CD4-positive, alpha-beta T cell treated with Interleukin-6 at 100 ng/mL for 8 hours (primary cell): ENCODE results near the gene NACAD.

Source experiments
- DNase-seq: peaks from one replicate; pipeline ENCODE4 v3.0.0-alpha.2; 2020; ENCODE audit warnings: mixed read lengths, low spot score

NACAD gene

GRCh38 chr7:45073786-45074527 is 14.8 kb downstream of the NACAD start:
- DNase-seq, result no peak

DNA sequence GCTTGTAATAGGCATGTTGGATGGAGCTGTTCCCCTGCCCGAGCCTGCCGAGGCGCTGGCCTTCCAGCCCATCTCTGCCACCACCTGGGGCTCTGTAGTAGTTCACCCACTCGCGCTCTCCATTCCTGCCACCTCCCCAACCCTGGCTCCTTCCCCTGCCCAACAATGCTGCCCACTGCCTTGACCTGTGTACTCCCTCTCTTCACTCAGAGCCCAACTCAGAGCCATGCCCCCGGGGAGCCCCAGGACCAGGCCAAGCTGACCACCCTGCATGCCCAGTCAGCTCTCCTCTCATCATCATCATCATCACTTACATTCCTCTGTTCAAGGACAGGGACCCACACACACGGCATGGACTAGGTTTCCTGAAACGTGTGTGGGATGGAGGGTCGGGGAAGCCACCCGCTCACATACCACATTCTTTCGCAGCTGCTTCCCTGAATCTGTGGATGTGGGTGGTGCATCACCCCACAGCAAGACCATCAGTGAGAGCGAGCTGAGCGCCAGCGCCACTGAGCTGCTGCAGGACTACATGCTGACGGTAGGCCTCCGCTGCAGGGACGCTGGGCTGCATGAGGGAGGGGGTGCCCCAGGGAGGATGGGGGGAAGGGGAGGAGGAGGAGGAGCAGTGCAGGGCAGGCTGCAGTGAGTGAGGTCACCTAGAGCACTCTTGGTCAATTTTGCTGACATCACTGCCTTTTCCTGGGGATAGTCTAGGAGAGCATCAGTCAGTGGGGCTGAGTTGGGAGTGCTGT is 15.6 kb downstream of the NACAD start:
- no peak for DNase-seq

GRCh38 chr7:45072131-45073030 is 16.4 kb downstream of the NACAD start:
- DNase-seq, result no peak

DNA sequence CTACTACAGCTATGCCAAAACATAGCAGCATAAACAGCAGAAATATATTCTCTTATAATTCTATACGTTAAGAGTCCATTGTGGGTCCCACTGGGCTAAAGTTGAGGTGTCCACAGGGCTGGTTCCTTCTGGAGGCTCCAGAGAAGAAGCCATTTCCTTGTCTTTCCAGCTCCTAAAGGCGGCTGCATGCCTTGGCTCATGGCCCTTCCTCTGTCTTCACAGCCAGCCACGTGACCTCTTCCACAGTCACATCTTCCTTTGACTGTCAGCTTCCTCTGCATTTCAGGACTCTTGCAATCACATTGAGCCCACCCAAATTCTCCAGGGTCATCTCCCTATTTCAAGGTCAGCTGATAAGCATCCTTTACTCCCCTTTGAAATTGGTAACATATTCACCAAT is 17.2 kb downstream of the NACAD start:
- no peak for DNase-seq

DNA sequence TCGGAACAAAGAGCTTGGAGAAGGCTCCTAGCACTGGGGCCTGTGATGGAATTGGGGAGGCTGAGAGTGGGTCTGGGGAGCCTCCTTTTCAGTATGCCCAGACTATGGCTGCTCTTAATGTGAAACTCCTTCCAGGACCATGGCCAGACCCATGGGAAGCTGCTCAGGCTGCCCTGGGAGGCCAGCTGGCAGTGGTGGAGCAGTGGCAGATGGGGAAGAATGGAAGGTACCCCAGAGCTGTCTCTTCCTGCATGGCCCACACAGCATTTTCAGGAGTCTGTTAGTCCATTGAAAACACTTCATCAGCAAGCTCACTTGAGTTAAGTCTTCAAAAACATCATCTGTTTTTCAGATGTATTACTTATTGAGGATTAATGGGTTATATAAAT is 18.5 kb downstream of the NACAD start:
- DNase-seq, result no peak

DNA sequence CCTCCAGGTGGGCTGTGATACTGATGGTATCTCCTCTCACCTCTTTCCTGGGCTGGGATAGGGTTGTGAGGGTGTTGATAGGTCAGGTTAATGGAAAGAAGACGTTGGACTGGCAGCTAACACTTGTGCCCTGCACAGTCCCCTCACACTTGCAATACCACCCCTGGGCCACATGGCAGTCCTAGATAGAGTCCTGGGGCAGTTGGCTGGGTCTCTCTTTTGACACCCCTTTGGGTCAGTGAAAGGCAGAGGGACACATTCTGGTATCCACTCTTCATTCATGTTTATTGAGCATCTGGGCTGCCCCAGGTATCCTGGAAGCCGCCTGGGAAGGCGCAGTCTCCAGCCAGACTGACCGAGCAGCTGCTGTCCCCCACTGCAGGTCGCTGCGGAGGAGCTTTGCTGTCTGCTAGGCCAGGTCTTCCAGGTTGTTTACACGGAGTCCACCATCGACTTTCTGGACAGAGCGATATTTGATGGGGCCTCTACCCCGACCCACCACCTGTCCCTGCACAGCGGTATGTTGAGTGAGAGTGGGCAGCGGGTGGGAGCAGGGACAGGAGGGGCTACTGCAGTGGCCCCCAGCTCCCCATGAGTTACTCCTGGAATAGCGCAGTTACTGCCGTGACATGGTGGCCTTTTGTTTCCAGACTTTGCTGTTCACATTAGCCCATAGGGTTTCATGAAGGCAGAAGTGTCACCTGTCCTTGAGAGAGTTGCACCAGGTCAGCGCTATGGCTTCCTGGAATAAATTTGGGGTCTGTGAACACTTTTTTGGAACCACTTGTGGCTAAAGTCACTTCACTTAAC is 19.1 kb downstream of the NACAD start:
- no peak for DNase-seq

DNA sequence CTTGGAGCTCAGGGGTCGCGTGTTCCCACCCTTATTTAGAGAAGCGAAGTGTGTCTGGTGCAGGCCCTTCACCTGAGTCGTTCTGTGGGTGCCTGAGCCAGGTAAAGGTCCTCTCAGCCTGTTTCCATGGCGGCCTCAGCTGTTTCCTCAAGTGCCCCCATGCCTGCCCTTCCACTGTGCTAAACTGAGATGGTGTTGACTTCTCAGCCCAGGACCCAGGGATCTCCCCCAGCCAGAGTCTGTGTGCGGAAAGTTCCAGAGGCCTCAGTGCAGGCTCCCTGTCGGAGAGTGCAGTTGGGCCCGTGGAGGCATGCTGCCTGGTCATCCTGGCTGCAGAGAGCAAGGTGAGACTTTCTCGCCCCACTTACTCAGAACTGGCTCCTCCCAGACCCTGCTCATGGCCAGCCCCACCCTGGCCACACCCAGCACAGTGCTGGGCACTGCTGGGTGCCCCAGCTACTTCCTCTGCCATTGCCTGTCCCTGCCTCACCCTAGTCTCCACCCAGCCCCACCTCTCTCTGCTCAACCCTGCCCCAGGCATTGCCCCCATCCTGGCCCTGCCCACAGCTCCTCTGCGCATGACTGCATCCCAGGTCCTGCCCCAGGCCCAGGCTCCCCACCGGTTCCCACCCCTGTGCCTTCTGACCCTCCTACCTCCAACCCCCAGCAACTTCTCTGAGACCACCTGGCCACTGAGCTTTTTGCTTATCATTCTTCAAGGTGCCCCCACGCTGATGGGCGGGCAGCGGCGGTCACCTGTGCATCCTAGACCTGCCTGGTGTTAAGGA is 20.3 kb downstream of the NACAD start:
- no peak for DNase-seq

DNA sequence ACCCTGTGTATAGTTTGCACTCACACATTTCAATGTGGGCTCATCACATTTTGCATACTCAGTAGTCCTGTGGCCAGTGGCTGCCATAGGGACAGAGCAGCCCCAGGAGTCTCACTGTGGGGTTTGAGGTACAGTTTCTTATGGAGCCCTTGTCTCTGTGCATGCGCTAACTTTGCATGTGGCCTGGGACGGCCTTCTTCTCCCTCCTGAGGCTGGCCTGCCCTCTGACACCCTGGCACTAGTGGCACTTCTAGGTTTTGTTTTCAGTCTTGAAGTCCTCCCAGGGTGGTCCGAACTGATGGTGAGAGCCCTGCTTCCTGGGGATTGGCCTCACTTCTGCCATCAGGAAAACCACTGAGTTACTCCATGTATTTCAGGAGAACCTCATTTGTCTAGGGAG is 21.2 kb downstream of the NACAD start:
- DNase-seq, result no peak

DNA sequence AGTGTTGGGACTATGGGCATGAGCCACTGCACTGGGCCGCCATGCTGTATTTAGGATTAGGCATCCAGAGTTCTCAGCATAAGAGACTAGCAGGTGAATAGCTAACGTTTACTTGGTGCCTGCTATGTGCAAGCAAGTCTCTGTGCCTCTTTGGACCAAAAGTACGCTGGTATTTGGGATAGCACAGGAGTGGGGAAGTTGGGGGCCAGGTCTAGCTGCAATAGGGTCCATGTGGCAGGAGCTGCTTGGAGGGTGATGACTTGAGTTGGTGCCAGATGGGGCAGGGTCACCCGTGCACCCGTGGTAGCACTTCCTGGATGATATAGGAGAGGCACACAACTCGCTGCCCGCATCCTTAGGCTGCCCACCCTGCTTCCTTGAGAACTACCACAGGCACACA is 22.4 kb downstream of the NACAD start:
- DNase-seq, result no peak

GRCh38 chr7:45065031-45065995 is 23.5 kb downstream of the NACAD start:
- DNase-seq, result no peak

DNA sequence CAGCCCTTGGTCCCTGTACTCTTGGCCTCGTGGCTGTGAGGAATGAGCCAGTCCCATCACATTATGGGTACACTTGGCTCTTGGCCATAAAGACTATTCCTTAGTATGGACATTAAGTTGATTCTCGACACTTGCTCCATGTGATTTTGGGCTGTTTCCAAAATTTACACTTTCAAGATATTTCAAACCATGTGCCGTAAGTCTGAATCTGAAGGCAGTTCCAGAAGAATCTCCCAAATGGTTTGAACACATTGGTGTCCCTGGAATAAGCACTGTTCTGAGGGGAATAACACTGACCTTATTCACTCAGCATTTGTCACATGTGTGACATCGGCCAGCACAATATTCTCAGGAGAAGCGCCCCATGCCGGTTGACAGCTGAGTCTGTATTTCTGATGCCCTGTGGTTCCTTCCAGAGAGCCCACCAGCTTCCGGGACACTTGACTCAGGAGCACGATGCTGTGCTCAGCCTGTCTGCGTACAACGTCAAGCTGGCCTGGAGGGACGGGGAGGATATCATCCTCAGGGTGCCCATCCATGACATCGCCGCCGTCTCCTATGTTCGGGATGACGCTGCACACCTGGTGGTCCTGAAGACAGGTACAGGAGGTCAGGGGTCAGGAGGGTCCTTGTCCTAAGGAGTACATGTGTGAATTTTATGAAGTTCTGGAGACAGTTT is 24.6 kb downstream of the NACAD start:
- DNase-seq, result no peak

GRCh38 chr7:45061806-45062425 is 26.9 kb downstream of the NACAD start:
- DNase-seq, result no peak

DNA sequence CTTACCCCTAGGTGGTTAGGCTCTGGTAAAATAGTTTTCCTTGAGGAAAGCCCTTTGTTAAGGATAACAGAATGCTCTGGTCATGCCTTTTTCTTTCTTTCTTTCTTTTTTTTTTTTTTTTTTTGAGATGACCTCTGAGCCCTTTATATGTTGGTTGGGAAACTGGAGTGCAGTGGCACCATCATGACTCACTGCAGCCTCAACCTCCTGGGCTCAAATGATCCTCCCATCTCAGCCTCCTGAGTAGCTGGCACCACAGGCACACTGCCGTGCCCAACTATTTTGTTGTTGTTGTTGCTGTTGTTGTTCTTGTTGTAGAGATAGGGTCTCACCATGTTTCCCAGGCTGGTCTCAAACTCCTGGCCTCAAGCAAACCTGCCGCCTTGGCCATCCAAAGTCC is 27.4 kb downstream of the NACAD start:
- no peak for DNase-seq

GRCh38 chr7:45060295-45060694 is 28.5 kb downstream of the NACAD start:
- DNase-seq, result no peak

DNA sequence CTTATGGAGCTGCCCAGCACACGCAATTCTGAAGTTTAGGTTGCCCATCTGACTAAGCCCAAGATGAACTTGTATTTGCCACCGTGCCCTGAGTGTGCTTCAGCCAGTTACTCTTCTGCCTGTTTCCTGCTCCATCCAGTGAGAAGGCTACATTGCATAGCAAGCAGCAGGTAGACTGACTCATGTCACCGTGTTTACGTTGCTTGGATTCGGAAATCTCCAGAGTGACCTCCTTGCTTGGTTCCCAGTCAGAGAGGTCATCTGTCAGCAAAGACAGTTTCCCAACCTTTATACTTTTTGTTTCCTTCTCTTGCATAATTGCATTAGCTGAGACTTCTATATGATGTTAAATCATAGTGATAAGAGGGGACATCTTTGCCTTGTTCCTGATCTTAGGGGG is 30.9 kb downstream of the NACAD start:
- DNase-seq, result no peak

DNA sequence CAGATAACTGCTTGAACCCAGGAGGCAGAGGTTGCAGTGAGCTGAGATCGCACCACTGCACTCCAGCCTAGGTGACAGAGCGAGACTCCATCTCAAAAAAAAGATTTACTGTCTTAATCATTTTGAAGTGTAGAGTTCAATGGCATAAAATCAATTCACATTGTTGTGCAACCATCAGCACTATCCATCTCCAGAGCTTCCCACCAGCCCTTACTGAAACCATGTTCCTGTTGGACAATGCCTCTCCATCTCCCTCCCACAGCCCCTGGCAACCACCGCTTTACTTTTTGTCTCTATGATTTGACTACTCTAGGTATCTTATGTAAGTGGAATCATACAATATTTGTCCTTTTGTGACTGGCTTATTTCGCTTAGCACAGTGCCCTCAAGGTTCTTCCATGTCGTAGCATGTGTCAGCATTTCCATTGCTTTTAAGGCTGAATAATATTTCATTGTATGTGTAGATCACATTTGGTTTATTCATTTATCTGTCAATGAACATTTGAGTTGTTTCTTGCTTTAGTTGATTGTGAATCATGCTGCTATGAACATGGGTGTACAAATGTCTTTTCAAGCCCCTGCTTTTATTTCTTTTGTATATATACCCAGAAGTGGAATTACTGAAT is 33.1 kb downstream of the NACAD start:
- no peak for DNase-seq

DNA sequence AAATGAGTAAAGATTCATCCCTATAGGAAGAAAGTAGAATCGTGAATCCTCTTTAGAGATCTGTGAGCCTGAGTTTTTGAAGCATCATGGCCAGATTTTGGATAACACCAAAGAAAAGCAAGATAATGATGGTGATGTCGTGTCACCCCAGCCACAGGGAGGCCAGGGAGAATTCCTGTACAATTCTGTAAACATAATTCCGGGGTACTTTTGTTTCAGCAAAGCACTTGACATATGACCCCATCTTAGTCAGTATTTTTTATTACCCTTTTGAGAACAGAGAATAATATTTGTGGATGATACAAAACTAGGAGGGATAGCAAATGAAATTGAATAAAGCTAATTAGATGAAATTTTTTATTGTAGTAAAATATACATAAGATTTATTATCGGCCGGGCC is 33.8 kb downstream of the NACAD start:
- no peak for DNase-seq

DNA sequence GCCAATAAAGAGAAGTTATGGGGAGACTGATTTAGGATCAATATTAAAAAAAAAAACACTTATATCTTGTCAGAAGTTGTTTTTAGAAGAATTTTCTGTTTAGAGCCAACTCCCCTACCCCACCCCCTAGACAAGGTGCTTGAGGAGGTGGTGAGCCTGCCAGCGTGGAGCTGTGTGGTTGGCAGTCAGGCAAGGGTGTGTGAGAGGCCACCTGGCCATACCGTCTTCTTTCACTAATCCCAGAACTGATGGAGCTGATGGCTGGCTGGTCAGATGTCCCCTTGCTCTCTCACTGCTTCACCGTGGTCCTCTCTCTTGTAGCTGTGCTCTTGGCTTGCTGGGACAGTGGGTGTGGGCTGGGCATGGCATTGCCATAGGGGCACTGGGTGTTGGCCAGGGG is 34.3 kb downstream of the NACAD start:
- no peak for DNase-seq
